Endothelial cell of umbilical vein (primary cell): ENCODE measurements around the gene HCFC1.

ENCODE experiments used
- FOS ChIP-seq: IDR thresholded peaks from 2 replicates; pipeline ENCODE4 v1.6.1; 2011; ENCODE audit warnings: mild to moderate bottlenecking, low read length, moderate library complexity, borderline replicate concordance; ENCODE audit not compliant: insufficient read depth
- TF ChIP-seq, protein P1 (sequence below), 2 donors: IDR thresholded peaks; 1 replicate in 1 of 2; 2 replicates in 1 of 2; pipeline ENCODE4 v1.5.1; 2011; ENCODE audit warnings: low read length in 2 of 2, mild to moderate bottlenecking in 2 of 2, moderate library complexity in 2 of 2, control low read depth in 1 of 2, inconsistent platforms in 1 of 2, low read depth in 1 of 2; ENCODE audit not compliant: insufficient read depth in 1 of 2; ENCODE audit errors: extremely low read depth in 1 of 2

- no peak for TF ChIP-seq FOS
- TF ChIP-seq, protein P1, sequence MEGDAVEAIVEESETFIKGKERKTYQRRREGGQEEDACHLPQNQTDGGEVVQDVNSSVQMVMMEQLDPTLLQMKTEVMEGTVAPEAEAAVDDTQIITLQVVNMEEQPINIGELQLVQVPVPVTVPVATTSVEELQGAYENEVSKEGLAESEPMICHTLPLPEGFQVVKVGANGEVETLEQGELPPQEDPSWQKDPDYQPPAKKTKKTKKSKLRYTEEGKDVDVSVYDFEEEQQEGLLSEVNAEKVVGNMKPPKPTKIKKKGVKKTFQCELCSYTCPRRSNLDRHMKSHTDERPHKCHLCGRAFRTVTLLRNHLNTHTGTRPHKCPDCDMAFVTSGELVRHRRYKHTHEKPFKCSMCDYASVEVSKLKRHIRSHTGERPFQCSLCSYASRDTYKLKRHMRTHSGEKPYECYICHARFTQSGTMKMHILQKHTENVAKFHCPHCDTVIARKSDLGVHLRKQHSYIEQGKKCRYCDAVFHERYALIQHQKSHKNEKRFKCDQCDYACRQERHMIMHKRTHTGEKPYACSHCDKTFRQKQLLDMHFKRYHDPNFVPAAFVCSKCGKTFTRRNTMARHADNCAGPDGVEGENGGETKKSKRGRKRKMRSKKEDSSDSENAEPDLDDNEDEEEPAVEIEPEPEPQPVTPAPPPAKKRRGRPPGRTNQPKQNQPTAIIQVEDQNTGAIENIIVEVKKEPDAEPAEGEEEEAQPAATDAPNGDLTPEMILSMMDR (IDR thresholded peaks at IDR 0.05; ENCODE audit: extremely low read depth in 1 of 2, insufficient read depth in 1 of 2, low read depth in 1 of 2, low read length in 2 of 2) = no peak
Observed at GRCh38 chrX:153945956-153946943, 25.4 kb downstream of the HCFC1 start.
